ENCODE data around the gene SPHK2.

The SPHK2 gene

GRCh38 chr19:48606463-48607358 lies 12.6 kb upstream of the SPHK2 start, which contains the start of gene SPACA4:
SPACA4 (plus strand) TSS chr19:48606742; CDS start chr19:48606979, 237 bp downstream.
- no peak for DNase-seq

- DNase-seq = no peak
These were observed 11.9 kb upstream of the SPHK2 start for GRCh38 chr19:48607359-48607755.

- DNase-seq = peak; percentile 49
These were observed 10.5 kb upstream of the SPHK2 start for GRCh38 chr19:48608798-48609263.

GRCh38 chr19:48609571-48610108 lies 9.7 kb upstream of the SPHK2 start:
- no peak for DNase-seq

- DNase-seq = no peak
These were observed 7.4 kb upstream of the SPHK2 start for GRCh38 chr19:48611872-48612271.

GRCh38 chr19:48613024-48613851 lies 6.1 kb upstream of the SPHK2 start:
- no peak for DNase-seq

- no peak for DNase-seq
These were observed 5.4 kb upstream of the SPHK2 start for GRCh38 chr19:48613852-48614435.

GRCh38 chr19:48614436-48615230 lies 4.7 kb upstream of the SPHK2 start, which contains the start of gene FAM83E:
FAM83E (minus strand) TSS chr19:48615076; CDS start chr19:48613372, 1,704 bp downstream.
- no peak for DNase-seq

- DNase-seq = no peak
These were observed 3.9 kb upstream of the SPHK2 start for GRCh38 chr19:48615231-48616040.

- no peak for DNase-seq
These were observed 3.3 kb upstream of the SPHK2 start for GRCh38 chr19:48616041-48616436.

GRCh38 chr19:48616491-48617056 lies 2.7 kb upstream of the SPHK2 start:
- no peak for DNase-seq

- DNase-seq = no peak
These were observed 2.0 kb upstream of the SPHK2 start for GRCh38 chr19:48617146-48617937.

- DNase-seq = no peak
These were observed 909 bp upstream of the SPHK2 start for GRCh38 chr19:48618278-48618915.

- DNase-seq = no peak
These were observed 633 bp downstream of the SPHK2 start for GRCh38 chr19:48619692-48620585.

GRCh38 chr19:48623556-48624066 lies 4.3 kb downstream of the SPHK2 start:
- DNase-seq = no peak

- DNase-seq = peak; percentile 94
These were observed 4.8 kb downstream of the SPHK2 start for GRCh38 chr19:48624067-48624594.
